Retinal pigment epithelial cell (primary cell): ENCODE measurements around the gene UBL7.

ENCODE experiments used
- DNase-seq: peaks from one replicate; pipeline ENCODE4 v3.0.0-alpha.2; 2010; ENCODE audit warnings: low read depth
- H3K4me3 ChIP-seq: 2 replicates; pipeline ENCODE4 v1.5.1; 2011; ENCODE audit warnings: mild to moderate bottlenecking, low read length, control low read depth, moderate library complexity
- CTCF ChIP-seq: conservative IDR thresholded peaks from 2 replicates; pipeline ENCODE4 v1.5.1; 2011; ENCODE audit warnings: low read depth, low read length, control low read depth, inconsistent platforms

Gene UBL7

GRCh38 chr15:74399100-74399499 is 61.9 kb downstream of the UBL7 start:
- H3K4me3 ChIP-seq: no peak overlapping the region
- no peak for DNase-seq
- no peak for TF ChIP-seq CTCF

GRCh38 chr15:74398183-74398582 is 62.8 kb downstream of the UBL7 start:
- no peak for DNase-seq
- TF ChIP-seq CTCF: no peak

GRCh38 chr15:74397239-74398068 is 63.5 kb downstream of the UBL7 start:
- no peak overlapping the region for H3K4me3 ChIP-seq
- TF ChIP-seq CTCF: no peak
- no peak for DNase-seq

More at GRCh38 chr15:74398183-74398582, 62.8 kb downstream of the UBL7 start:
- H3K4me3 ChIP-seq: no peak overlapping the region

- no peak for DNase-seq
- TF ChIP-seq CTCF: no peak
These were observed 64.3 kb downstream of the UBL7 start for GRCh38 chr15:74396445-74397238.

GRCh38 chr15:74396146-74396438 is 64.9 kb downstream of the UBL7 start:
- no peak for DNase-seq
- TF ChIP-seq CTCF: no peak
- H3K4me3 ChIP-seq: no peak overlapping the region

More at GRCh38 chr15:74396445-74397238, 64.3 kb downstream of the UBL7 start:
- no peak overlapping the region for H3K4me3 ChIP-seq
